Trophoblast cell (in vitro differentiated cells and primary cell): ENCODE measurements around the gene C9orf50.

Experiments used
- DNase-seq, 2 donors: peaks; one replicate each; pipeline ENCODE4 v3.0.0-alpha.2; 2016
- H2AFZ ChIP-seq: 2 replicates; pipeline ENCODE4 v1.6.1; 2013; ENCODE audit warnings: low read length, moderate library complexity, mild to moderate bottlenecking; ENCODE audit not compliant: insufficient read depth, poor library complexity
- H2AK5ac ChIP-seq: 2 replicates; pipeline ENCODE4 v1.6.1; 2013; ENCODE audit warnings: mild to moderate bottlenecking, low read length
- H2BK120ac ChIP-seq: 2 replicates; pipeline ENCODE4 v1.6.1; 2013; ENCODE audit warnings: low read length, mild to moderate bottlenecking, moderate library complexity; ENCODE audit not compliant: insufficient read depth, poor library complexity
- H2BK12ac ChIP-seq: 2 replicates; pipeline ENCODE4 v1.6.1; 2013; ENCODE audit warnings: mild to moderate bottlenecking, low read length, moderate library complexity
- H2BK5ac ChIP-seq: 2 replicates; pipeline ENCODE4 v1.6.1; 2013; ENCODE audit warnings: low read length, low read depth, moderate library complexity, mild to moderate bottlenecking; ENCODE audit not compliant: poor library complexity
- H3K14ac ChIP-seq: 2 replicates; pipeline ENCODE4 v1.6.1; 2013; ENCODE audit warnings: mild to moderate bottlenecking, low read length
- H3K18ac ChIP-seq: 2 replicates; pipeline ENCODE4 v1.6.1; 2013; ENCODE audit warnings: mild to moderate bottlenecking, low read length
- H3K23ac ChIP-seq: 2 replicates; pipeline ENCODE4 v1.6.1; 2013; ENCODE audit warnings: low read length
- H3K27ac ChIP-seq: 2 replicates; pipeline ENCODE4 v1.5.1; 2013; ENCODE audit warnings: low read depth, mild to moderate bottlenecking, inconsistent platforms, low read length, moderate library complexity
- H3K27me3 ChIP-seq: 2 replicates; pipeline ENCODE4 v1.6.1; 2013; ENCODE audit warnings: inconsistent platforms, mild to moderate bottlenecking, low read length, moderate library complexity; ENCODE audit not compliant: insufficient read depth
- H3K36me3 ChIP-seq, 2 experiments: 1 replicate in 1 of 2; 2 replicates in 1 of 2; pipeline ENCODE4 v1.6.1; 2013; ENCODE audit warnings: low read length in 2 of 2, mild to moderate bottlenecking in 2 of 2, moderate library complexity in 1 of 2; ENCODE audit not compliant: insufficient read depth in 2 of 2, control insufficient read depth in 1 of 2
- H3K4ac ChIP-seq: 2 replicates; pipeline ENCODE4 v1.6.1; 2013; ENCODE audit warnings: low read depth, mild to moderate bottlenecking, low read length, moderate library complexity
- H3K4me1 ChIP-seq, 2 experiments: 1 replicate in 1 of 2; 2 replicates in 1 of 2; pipeline ENCODE4 v1.6.1; 2013; ENCODE audit warnings: low read length in 2 of 2, mild to moderate bottlenecking in 2 of 2, moderate library complexity in 1 of 2; ENCODE audit not compliant: insufficient read depth in 2 of 2, control insufficient read depth in 1 of 2
- H3K4me2 ChIP-seq: 2 replicates; pipeline ENCODE4 v1.6.1; 2013; ENCODE audit warnings: inconsistent platforms, mild to moderate bottlenecking, low read length, moderate library complexity
- H3K4me3 ChIP-seq: 2 replicates; pipeline ENCODE4 v1.5.1; 2013; ENCODE audit warnings: mild to moderate bottlenecking, low read depth, low read length, inconsistent platforms
- H3K79me1 ChIP-seq: one replicate; pipeline ENCODE4 v1.6.1; 2013; ENCODE audit warnings: low read length
- H3K79me2 ChIP-seq: 2 replicates; pipeline ENCODE4 v1.6.1; 2013; ENCODE audit warnings: low read length, mild to moderate bottlenecking; ENCODE audit not compliant: control insufficient read depth, insufficient read depth, poor library complexity
- H3K9ac ChIP-seq: 2 replicates; pipeline ENCODE4 v1.6.1; 2013; ENCODE audit warnings: mild to moderate bottlenecking, low read length
- H3K9me3 ChIP-seq: 2 replicates; pipeline ENCODE4 v1.6.1; 2013; ENCODE audit warnings: low read depth, mild to moderate bottlenecking, control low read depth, inconsistent platforms, low read length; ENCODE audit not compliant: insufficient read depth
- H4K12ac ChIP-seq: 2 replicates; pipeline ENCODE4 v1.6.1; 2013; ENCODE audit warnings: low read depth, mild to moderate bottlenecking, low read length, moderate library complexity
- H4K8ac ChIP-seq: 2 replicates; pipeline ENCODE4 v1.6.1; 2013; ENCODE audit warnings: low read depth, mild to moderate bottlenecking, low read length, moderate library complexity
- H4K91ac ChIP-seq: one replicate; pipeline ENCODE4 v1.6.1; 2013; ENCODE audit warnings: low read depth, mild to moderate bottlenecking, low read length, moderate library complexity
- WGBS: extraction: QIAGEN DNeasy Blood & Tissue Kit; methylation state at CpG from one replicate; pipeline ENCODE4 v1.1.7; 2013; ENCODE audit warnings: missing lambda C conversion rate; ENCODE audit not compliant: insufficient read length, insufficient coverage; ENCODE audit errors: extremely low coverage; 5-methylcytosine and 5-hydroxymethylcytosine counted together

The C9orf50 gene

GRCh38 chr9:129596541-129597331 lies 24.2 kb downstream of the C9orf50 start:
- peak overlapping the region; percentile 98 for H4K91ac ChIP-seq
- peak overlapping the region; percentile 95 for H3K14ac ChIP-seq
- H3K9ac ChIP-seq, result peak overlapping the region; percentile 16
- H3K4me2 ChIP-seq, result peak overlapping the region; percentile 62
- peaks cover 29% of the 10 kb centered on the region for H3K79me1 ChIP-seq
- peak overlapping the region; percentile 93 for H3K4ac ChIP-seq
- peak; percentile 29 to 59 for DNase-seq
- WGBS, result no CpG with 5 or more reads among the region's 33 CpGs
- peak overlapping the region; percentile 97 for H2AK5ac ChIP-seq
- peak overlapping the region; percentile 95 for H4K12ac ChIP-seq
- H2BK12ac ChIP-seq, result peak overlapping the region; percentile 52
- peaks cover 10% of the 10 kb centered on the region for H3K79me2 ChIP-seq
- peak overlapping the region; percentile 95 for H2BK120ac ChIP-seq
- no peaks in the 10 kb centered on the region for H3K9me3 ChIP-seq
- H3K4me1 ChIP-seq, result peaks cover 23 to 25% of the 10 kb centered on the region in 2 experiments
- no peaks in the 10 kb centered on the region for H3K27me3 ChIP-seq
- H3K36me3 ChIP-seq, result no peaks in the 10 kb centered on the region
- H3K27ac ChIP-seq, result peak overlapping the region; percentile 82
- H4K8ac ChIP-seq, result peak overlapping the region; percentile 97
- H3K23ac ChIP-seq, result no peak overlapping the region
- peak overlapping the region; percentile 91 for H2BK5ac ChIP-seq
- H2AFZ ChIP-seq, result peak overlapping the region; percentile 93
- peak overlapping the region; percentile 51 for H3K4me3 ChIP-seq
- H3K18ac ChIP-seq, result peak overlapping the region; percentile 98

GRCh38 chr9:129595903-129596540 lies 24.9 kb downstream of the C9orf50 start:
- peak overlapping the region; percentile 41 for H3K18ac ChIP-seq
- H3K23ac ChIP-seq, result no peak overlapping the region
- H3K4me3 ChIP-seq, result no peak overlapping the region
- peak overlapping the region; percentile 31 for H2AK5ac ChIP-seq
- peak overlapping the region; percentile 6 for H2BK5ac ChIP-seq
- peak overlapping the region; percentile 95 for H2BK120ac ChIP-seq
- peaks cover 23 to 25% of the 10 kb centered on the region in 2 experiments for H3K4me1 ChIP-seq
- H4K91ac ChIP-seq, result peak overlapping the region; percentile 98
- peak overlapping the region; percentile 66 for H2BK12ac ChIP-seq
- peak overlapping the region; percentile 1 for H2AFZ ChIP-seq
- peaks cover 10% of the 10 kb centered on the region for H3K79me2 ChIP-seq
- H3K27ac ChIP-seq, result no peak overlapping the region
- no CpG with 5 or more reads among the region's 6 CpGs for WGBS
- peak overlapping the region; percentile 6 for H3K4ac ChIP-seq
- no peaks in the 10 kb centered on the region for H3K9me3 ChIP-seq
- no peak overlapping the region for H3K4me2 ChIP-seq
- H3K14ac ChIP-seq, result peak overlapping the region; percentile 44
- no peaks in the 10 kb centered on the region for H3K36me3 ChIP-seq
- H3K9ac ChIP-seq, result no peak overlapping the region
- peak overlapping the region; percentile 97 for H4K8ac ChIP-seq
- no peak overlapping the region for H4K12ac ChIP-seq
- H3K27me3 ChIP-seq, result no peaks in the 10 kb centered on the region
- DNase-seq, result no peak
- peaks cover 29% of the 10 kb centered on the region for H3K79me1 ChIP-seq

- H3K4me3 ChIP-seq, result no peak overlapping the region
- peaks cover 29% of the 10 kb centered on the region for H3K79me1 ChIP-seq
- no peak overlapping the region for H3K4ac ChIP-seq
- H3K27me3 ChIP-seq, result no peaks in the 10 kb centered on the region
- no peak overlapping the region for H4K12ac ChIP-seq
- no peak overlapping the region for H3K18ac ChIP-seq
- no peak overlapping the region for H3K9ac ChIP-seq
- H2AK5ac ChIP-seq, result no peak overlapping the region
- H3K27ac ChIP-seq, result no peak overlapping the region
- no peak overlapping the region for H2BK120ac ChIP-seq
- no peaks in the 10 kb centered on the region for H3K36me3 ChIP-seq
- peaks cover 23 to 25% of the 10 kb centered on the region in 2 experiments for H3K4me1 ChIP-seq
- peak overlapping the region; percentile 31 for H2BK5ac ChIP-seq
- no peak overlapping the region for H2AFZ ChIP-seq
- no peak overlapping the region for H3K14ac ChIP-seq
- H3K4me2 ChIP-seq, result no peak overlapping the region
- H4K91ac ChIP-seq, result no peak overlapping the region
- peak in 1 of 2 donors; percentile 59 for DNase-seq
- no peaks in the 10 kb centered on the region for H3K9me3 ChIP-seq
- H3K79me2 ChIP-seq, result peaks cover 10% of the 10 kb centered on the region
- peak overlapping the region; percentile 13 for H2BK12ac ChIP-seq
- H3K23ac ChIP-seq, result no peak overlapping the region
- peak overlapping the region; percentile 27 for H4K8ac ChIP-seq
- WGBS, result no CpG with 5 or more reads among the region's 5 CpGs
Measured at GRCh38 chr9:129595311-129595741, 25.6 kb downstream of the C9orf50 start.

GRCh38 chr9:129594632-129595031 lies 26.3 kb downstream of the C9orf50 start:
- Histone ChIP-seq H3K4ac (no peak overlapping the region), H4K8ac (no peak overlapping the region), H3K79me1 (peaks cover 29% of the 10 kb centered on the region), H2AK5ac (peak overlapping the region; percentile 57), H3K14ac (no peak overlapping the region), H2AFZ (no peak overlapping the region), H2BK120ac (peak overlapping the region; percentile 25), H3K4me1 (peaks cover 23 to 25% of the 10 kb centered on the region in 2 experiments), H3K9me3 (no peaks in the 10 kb centered on the region), H3K79me2 (peaks cover 10% of the 10 kb centered on the region), H3K36me3 (no peaks in the 10 kb centered on the region), H3K4me2 (no peak overlapping the region), H3K4me3 (no peak overlapping the region), H4K91ac (no peak overlapping the region), H4K12ac (no peak overlapping the region), H2BK12ac (peak overlapping the region; percentile 55), H3K9ac (no peak overlapping the region), H3K18ac (no peak overlapping the region), H3K27ac (no peak overlapping the region), H3K27me3 (no peaks in the 10 kb centered on the region), H3K23ac (no peak overlapping the region), H2BK5ac (no peak overlapping the region)
- WGBS, result no CpG with 5 or more reads among the region's 7 CpGs
- no peak for DNase-seq
